Fibroblast of mammary gland (primary cell): Measurements from ENCODE around the gene DNAAF8.

Experiments
- DNase-seq: peaks from one replicate; pipeline ENCODE4 v3.0.0-alpha.2; 2010; ENCODE audit warnings: low read depth
- H3K4me3 ChIP-seq: 2 replicates; pipeline ENCODE4 v1.5.1; 2011; ENCODE audit warnings: low read depth, mild to moderate bottlenecking, low read length, moderate library complexity; ENCODE audit not compliant: control insufficient read depth
- TF ChIP-seq, protein P1 (sequence below): conservative IDR thresholded peaks from 2 replicates; pipeline ENCODE4 v1.5.1; 2011; ENCODE audit warnings: low read depth, low read length, inconsistent platforms; ENCODE audit not compliant: control insufficient read depth, insufficient read depth

Gene DNAAF8

DNA sequence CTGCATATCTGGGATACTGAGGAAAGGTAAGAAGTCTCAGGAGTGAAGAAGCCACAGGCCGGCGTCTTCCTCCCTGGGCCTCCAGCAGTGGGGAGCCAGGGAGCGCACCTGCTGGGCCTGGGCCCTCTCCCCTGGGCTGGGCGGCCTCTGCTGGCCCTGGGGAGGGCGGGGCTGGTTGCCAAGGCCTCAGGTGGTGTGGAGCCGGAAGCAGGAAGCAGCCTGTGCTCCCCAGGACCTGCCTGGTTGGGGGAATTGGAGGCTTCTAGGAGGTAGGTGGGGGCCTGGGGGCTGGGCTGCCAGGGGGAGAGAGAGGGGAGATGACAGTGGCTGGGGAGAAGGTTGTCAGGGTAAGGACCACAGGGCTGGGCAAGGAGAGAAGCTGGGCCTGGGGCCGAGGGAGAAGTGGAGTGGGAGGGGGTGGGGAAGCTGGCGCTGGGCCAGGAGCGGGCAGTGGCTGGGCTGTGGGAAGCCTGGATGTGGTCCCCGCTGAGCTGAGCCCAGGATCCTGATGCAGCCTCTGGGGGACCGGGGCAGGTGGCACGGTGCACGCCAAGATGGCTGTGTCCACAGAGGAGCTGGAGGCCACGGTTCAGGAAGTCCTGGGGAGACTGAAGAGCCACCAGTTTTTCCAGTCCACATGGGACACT lies 61.0 kb downstream of the DNAAF8 start, which contains the start of gene SMIM22:
Gene SMIM22 (plus strand): TSS at position 189 of the 647 bp plus-strand sequence. CDS start 366 bp downstream, at position 555.
- no peak for DNase-seq
- TF ChIP-seq, protein P1, sequence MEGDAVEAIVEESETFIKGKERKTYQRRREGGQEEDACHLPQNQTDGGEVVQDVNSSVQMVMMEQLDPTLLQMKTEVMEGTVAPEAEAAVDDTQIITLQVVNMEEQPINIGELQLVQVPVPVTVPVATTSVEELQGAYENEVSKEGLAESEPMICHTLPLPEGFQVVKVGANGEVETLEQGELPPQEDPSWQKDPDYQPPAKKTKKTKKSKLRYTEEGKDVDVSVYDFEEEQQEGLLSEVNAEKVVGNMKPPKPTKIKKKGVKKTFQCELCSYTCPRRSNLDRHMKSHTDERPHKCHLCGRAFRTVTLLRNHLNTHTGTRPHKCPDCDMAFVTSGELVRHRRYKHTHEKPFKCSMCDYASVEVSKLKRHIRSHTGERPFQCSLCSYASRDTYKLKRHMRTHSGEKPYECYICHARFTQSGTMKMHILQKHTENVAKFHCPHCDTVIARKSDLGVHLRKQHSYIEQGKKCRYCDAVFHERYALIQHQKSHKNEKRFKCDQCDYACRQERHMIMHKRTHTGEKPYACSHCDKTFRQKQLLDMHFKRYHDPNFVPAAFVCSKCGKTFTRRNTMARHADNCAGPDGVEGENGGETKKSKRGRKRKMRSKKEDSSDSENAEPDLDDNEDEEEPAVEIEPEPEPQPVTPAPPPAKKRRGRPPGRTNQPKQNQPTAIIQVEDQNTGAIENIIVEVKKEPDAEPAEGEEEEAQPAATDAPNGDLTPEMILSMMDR, result no peak
- no peak within 1 kb of the TSS for H3K4me3 ChIP-seq

DNA sequence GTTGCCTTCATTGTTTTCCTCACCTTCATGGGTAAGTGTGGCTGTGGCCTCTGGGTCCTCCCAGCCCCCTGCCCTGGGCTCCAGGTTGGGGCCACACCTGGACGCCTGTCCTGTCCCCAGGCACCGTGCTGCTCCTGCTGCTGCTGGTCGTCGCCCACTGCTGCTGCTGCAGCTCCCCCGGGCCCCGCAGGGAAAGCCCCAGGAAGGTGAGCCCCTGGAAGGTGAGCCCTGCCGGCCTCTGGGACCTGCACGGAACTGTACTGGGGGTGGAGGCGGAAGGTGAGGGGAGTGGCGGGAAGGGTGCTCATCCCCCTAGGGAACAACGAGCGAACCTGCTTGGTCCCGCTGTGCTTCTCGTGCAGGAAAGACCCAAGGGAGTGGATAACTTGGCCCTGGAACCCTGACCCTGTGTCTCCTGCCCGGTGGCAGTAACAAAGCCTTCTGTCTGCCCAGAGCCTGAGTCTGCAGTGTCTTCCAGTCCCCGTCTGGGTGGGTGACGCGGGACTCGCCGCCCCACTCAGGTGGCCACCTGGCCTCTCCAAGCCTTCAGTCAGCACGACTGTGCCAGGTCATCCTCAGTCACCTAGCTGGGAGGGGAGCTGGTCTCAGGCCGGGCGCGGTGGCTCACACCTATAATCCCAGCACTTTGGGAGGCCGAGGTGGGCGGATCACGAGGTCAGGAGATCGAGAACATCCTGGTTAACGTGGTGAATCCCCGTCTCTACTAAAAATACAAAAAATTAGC lies 61.7 kb downstream of the DNAAF8 start:
- no peak overlapping the region for H3K4me3 ChIP-seq
- TF ChIP-seq, protein P1, result no peak
- DNase-seq, result no peak

DNA sequence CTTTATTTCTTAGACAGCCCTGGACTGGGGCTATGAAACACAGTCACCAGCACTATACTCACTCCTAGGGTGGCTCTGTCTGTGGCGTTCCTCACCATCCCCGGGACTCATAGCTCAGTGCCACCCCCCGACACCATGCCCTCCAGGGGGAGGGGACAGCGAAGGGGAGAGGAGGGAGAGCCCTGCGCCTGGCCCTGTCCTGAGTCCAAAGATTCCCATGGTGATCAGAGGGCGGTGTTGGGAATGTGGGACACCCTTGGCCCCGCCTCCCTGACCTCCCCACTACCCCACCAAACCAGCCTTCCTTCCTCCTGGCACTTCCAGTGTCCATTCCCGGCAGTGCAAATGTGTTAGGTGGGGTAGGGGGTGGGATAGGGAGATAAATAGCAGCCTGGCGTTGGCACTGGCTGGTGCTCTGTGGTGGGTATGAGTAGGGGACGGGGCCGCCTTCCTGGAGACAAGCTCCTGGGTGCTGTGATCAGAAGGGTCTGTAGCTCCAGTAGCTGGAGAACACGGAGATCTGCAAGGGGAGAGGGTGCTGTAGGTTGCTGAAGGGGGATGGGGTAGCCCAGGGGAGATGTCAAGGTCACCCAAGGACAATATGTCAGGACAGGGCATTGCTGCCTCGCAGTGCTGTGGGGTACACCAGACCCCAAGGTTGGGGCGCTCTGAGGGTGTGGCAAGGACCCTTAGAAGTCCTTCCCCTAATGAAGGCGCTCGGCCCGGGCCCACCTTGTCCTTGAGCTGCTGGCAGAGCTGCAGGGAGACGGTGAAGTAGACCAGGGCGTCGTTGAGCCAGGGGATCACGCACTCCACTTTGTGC lies 62.9 kb downstream of the DNAAF8 start:
- TF ChIP-seq, protein P1, result no peak
- DNase-seq, result no peak
- H3K4me3 ChIP-seq, result no peak overlapping the region

DNA sequence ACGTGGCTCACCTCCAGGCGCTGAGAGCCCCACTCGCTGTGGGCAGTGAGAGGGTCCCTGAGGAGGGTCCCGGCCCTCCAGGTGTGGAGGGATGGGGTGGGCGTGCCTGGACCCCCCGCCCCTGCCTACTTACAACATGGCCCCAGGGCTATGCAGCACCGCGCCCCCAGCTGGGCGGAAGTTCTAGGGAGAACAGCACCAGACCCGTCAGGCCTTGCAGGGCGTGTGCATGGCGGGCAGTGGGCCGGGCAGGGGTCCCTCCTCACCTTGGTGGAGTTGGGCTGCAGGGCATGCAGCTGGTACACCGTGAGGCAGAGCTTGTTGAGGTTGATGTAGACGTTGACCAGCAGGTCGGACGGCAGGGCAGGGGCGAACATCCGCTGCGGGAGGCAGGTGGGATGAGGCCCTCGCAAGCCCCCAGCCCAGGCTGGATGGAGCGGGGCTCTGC lies 63.5 kb downstream of the DNAAF8 start:
- TF ChIP-seq, protein P1, result no peak
- H3K4me3 ChIP-seq, result no peak overlapping the region

DNA sequence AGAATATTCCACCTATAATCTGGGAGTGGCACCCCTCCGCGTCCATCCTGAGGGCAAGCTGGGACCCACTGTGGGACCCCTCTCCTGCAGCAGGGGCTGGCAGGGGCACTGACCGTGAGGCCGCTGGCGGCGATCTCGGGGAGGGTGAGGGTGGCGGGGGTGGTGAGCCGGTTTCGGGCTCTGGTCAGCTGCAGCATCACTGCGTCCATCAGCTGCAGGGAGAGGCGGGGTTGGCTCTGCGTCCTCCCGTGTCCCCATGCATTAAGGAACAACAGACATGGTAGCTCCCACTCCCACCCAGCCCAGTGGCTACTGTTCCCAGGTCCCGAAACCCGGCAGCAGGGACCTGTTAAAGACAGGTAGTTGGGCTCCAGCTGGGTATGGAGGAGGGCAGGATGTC lies 64.1 kb downstream of the DNAAF8 start:
- DNase-seq, result no peak
- no peak overlapping the region for H3K4me3 ChIP-seq
- TF ChIP-seq, protein P1, result no peak

More for the DNA sequence above, 63.5 kb downstream of the DNAAF8 start:
- DNase-seq, result no peak
